ENCODE data around the gene GBF1.

GBF1 gene

GRCh38 chr10:102261842-102262241 lies 16.5 kb downstream of the GBF1 start:
- Histone ChIP-seq H3K36me3 (replicated peaks in 1 of 2; ENCODE audit: control insufficient read depth in 2 of 2, insufficient read depth in 2 of 2, low read length in 2 of 2) (peaks cover 2 to 64% of the 10 kb centered on the region in 2 donors), H3K79me1 (ENCODE audit: low read depth, low read length) (peaks cover 2% of the 10 kb centered on the region), H2BK15ac (ENCODE audit: low read length) (no peak overlapping the region), H3K14ac (ENCODE audit: low read length) (no peak overlapping the region), H3K9ac (ENCODE audit: low read depth, low read length, poor library complexity) (no peak overlapping the region), H2AFZ (ENCODE audit: low read length) (no peak overlapping the region), H3K4ac (ENCODE audit: low read length) (no peak overlapping the region), H3K18ac (ENCODE audit: low read length) (no peak overlapping the region), H2AK5ac (ENCODE audit: low read depth, low read length) (no peak overlapping the region), H2BK12ac (ENCODE audit: low read length) (no peak overlapping the region), H3K9me3 (replicated peaks in 1 of 2; ENCODE audit: control insufficient read depth in 2 of 2, insufficient read depth in 1 of 2, low read depth in 1 of 2, low read length in 2 of 2) (no peaks in the 10 kb centered on the region), H3K4me1 (ENCODE audit: control insufficient read depth in 2 of 2, insufficient read depth in 1 of 2, low read depth in 1 of 2, low read length in 2 of 2) (peaks cover 0 to 3% of the 10 kb centered on the region in 2 donors), H3K27ac (replicated peaks; ENCODE audit: low read length) (no peak overlapping the region), H4K91ac (ENCODE audit: low read depth, low read length, poor library complexity) (no peak overlapping the region), H3K4me3 (ENCODE audit: low read length in 2 of 2) (no peak overlapping the region), H4K8ac (ENCODE audit: low read depth, low read length) (no peak overlapping the region), H2BK5ac (ENCODE audit: low read length) (no peak overlapping the region), H2BK120ac (ENCODE audit: low read depth, low read length) (no peak overlapping the region), H3K27me3 (ENCODE audit: control insufficient read depth in 3 of 3, insufficient read depth in 3 of 3, low read depth in 1 of 3, low read length in 3 of 3) (no peaks in the 10 kb centered on the region), H3K4me2 (ENCODE audit: insufficient read depth, low read length, poor library complexity, severe bottlenecking) (no peak overlapping the region), H3K23ac (ENCODE audit: low read depth, low read length, poor library complexity) (no peak overlapping the region)
- no peak for DNase-seq (ENCODE audit: low spot score)
- WGBS, 2 donors (ENCODE audit: extremely low coverage in 2 of 2, insufficient read length in 2 of 2, insufficient replicate concordance in 1 of 2): no CpG with 5 or more reads among the region's 6 CpGs

GRCh38 chr10:102262744-102263370 lies 17.5 kb downstream of the GBF1 start:
- no peak for DNase-seq (ENCODE audit: low spot score)
- Histone ChIP-seq H2AFZ (ENCODE audit: low read length) (no peak overlapping the region), H3K18ac (ENCODE audit: low read length) (no peak overlapping the region), H3K14ac (ENCODE audit: low read length) (no peak overlapping the region), H3K4ac (ENCODE audit: low read length) (no peak overlapping the region), H3K4me1 (ENCODE audit: control insufficient read depth in 2 of 2, insufficient read depth in 1 of 2, low read depth in 1 of 2, low read length in 2 of 2) (peaks cover 0 to 3% of the 10 kb centered on the region in 2 donors), H3K9ac (ENCODE audit: low read depth, low read length, poor library complexity) (no peak overlapping the region), H3K36me3 (replicated peaks in 1 of 2; ENCODE audit: control insufficient read depth in 2 of 2, insufficient read depth in 2 of 2, low read length in 2 of 2) (peaks cover 2 to 65% of the 10 kb centered on the region in 2 donors), H2BK120ac (ENCODE audit: low read depth, low read length) (no peak overlapping the region), H3K4me3 (ENCODE audit: low read length in 2 of 2) (no peak overlapping the region), H3K23ac (ENCODE audit: low read depth, low read length, poor library complexity) (no peak overlapping the region), H2BK15ac (ENCODE audit: low read length) (no peak overlapping the region), H3K79me1 (ENCODE audit: low read depth, low read length) (peaks cover 2% of the 10 kb centered on the region), H4K8ac (ENCODE audit: low read depth, low read length) (no peak overlapping the region), H3K27me3 (ENCODE audit: control insufficient read depth in 3 of 3, insufficient read depth in 3 of 3, low read depth in 1 of 3, low read length in 3 of 3) (no peaks in the 10 kb centered on the region), H3K4me2 (ENCODE audit: insufficient read depth, low read length, poor library complexity, severe bottlenecking) (no peak overlapping the region), H3K9me3 (replicated peaks in 1 of 2; ENCODE audit: control insufficient read depth in 2 of 2, insufficient read depth in 1 of 2, low read depth in 1 of 2, low read length in 2 of 2) (no peaks in the 10 kb centered on the region), H3K27ac (replicated peaks; ENCODE audit: low read length) (no peak overlapping the region), H2AK5ac (ENCODE audit: low read depth, low read length) (no peak overlapping the region), H2BK5ac (ENCODE audit: low read length) (no peak overlapping the region), H4K91ac (ENCODE audit: low read depth, low read length, poor library complexity) (no peak overlapping the region), H2BK12ac (ENCODE audit: low read length) (no peak overlapping the region)
- WGBS, 2 donors (ENCODE audit: extremely low coverage in 2 of 2, insufficient read length in 2 of 2, insufficient replicate concordance in 1 of 2): no CpG with 5 or more reads among the region's 4 CpGs

GRCh38 chr10:102264371-102264770 lies 19.0 kb downstream of the GBF1 start:
- Histone ChIP-seq H3K79me1 (ENCODE audit: low read depth, low read length) (peaks cover 2% of the 10 kb centered on the region), H2BK12ac (ENCODE audit: low read length) (no peak overlapping the region), H3K23ac (ENCODE audit: low read depth, low read length, poor library complexity) (no peak overlapping the region), H3K9me3 (replicated peaks in 1 of 2; ENCODE audit: control insufficient read depth in 2 of 2, insufficient read depth in 1 of 2, low read depth in 1 of 2, low read length in 2 of 2) (no peaks in the 10 kb centered on the region), H3K36me3 (replicated peaks in 1 of 2; ENCODE audit: control insufficient read depth in 2 of 2, insufficient read depth in 2 of 2, low read length in 2 of 2) (peaks cover 2 to 61% of the 10 kb centered on the region in 2 donors), H4K8ac (ENCODE audit: low read depth, low read length) (no peak overlapping the region), H2AFZ (ENCODE audit: low read length) (no peak overlapping the region), H2BK15ac (ENCODE audit: low read length) (no peak overlapping the region), H3K14ac (ENCODE audit: low read length) (no peak overlapping the region), H3K27me3 (ENCODE audit: control insufficient read depth in 3 of 3, insufficient read depth in 3 of 3, low read depth in 1 of 3, low read length in 3 of 3) (no peaks in the 10 kb centered on the region), H2BK5ac (ENCODE audit: low read length) (no peak overlapping the region), H3K9ac (ENCODE audit: low read depth, low read length, poor library complexity) (no peak overlapping the region), H3K27ac (replicated peaks; ENCODE audit: low read length) (no peak overlapping the region), H2BK120ac (ENCODE audit: low read depth, low read length) (no peak overlapping the region), H3K4ac (ENCODE audit: low read length) (no peak overlapping the region), H3K18ac (ENCODE audit: low read length) (no peak overlapping the region), H2AK5ac (ENCODE audit: low read depth, low read length) (no peak overlapping the region), H4K91ac (ENCODE audit: low read depth, low read length, poor library complexity) (no peak overlapping the region), H3K4me3 (ENCODE audit: low read length in 2 of 2) (no peak overlapping the region), H3K4me1 (ENCODE audit: control insufficient read depth in 2 of 2, insufficient read depth in 1 of 2, low read depth in 1 of 2, low read length in 2 of 2) (peaks cover 0 to 3% of the 10 kb centered on the region in 2 donors), H3K4me2 (ENCODE audit: insufficient read depth, low read length, poor library complexity, severe bottlenecking) (no peak overlapping the region)
- WGBS, 2 donors (ENCODE audit: extremely low coverage in 2 of 2, insufficient read length in 2 of 2, insufficient replicate concordance in 1 of 2): no CpG with 5 or more reads among the region's 4 CpGs
- no peak for DNase-seq (ENCODE audit: low spot score)

DNA sequence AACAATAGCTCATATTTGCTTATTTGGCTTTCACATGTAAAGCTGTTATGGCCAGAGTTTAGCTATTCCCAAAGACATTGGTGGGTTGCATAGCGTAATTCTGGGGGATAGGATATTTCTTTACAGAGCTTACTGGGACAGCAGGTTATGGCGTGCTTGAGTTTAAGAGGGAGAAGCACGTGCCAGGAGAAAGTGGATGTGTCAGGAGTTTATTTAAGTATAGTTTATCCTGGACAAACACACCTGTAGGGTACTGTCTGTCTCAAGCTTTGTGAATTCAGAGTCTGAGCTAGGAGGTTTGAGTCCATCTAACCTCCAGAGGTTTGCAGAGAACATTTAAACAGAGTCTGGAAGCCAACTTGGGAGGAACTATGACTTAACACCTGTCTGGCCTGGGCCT lies 21.3 kb downstream of the GBF1 start:
- Histone ChIP-seq H2BK15ac (ENCODE audit: low read length) (no peak overlapping the region), H3K14ac (ENCODE audit: low read length) (no peak overlapping the region), H3K18ac (ENCODE audit: low read length) (no peak overlapping the region), H2BK120ac (ENCODE audit: low read depth, low read length) (no peak overlapping the region), H3K4me3 (ENCODE audit: low read length in 2 of 2) (no peak overlapping the region), H3K9ac (ENCODE audit: low read depth, low read length, poor library complexity) (no peak overlapping the region), H4K8ac (ENCODE audit: low read depth, low read length) (no peak overlapping the region), H3K4me2 (ENCODE audit: insufficient read depth, low read length, poor library complexity, severe bottlenecking) (no peak overlapping the region), H3K79me1 (ENCODE audit: low read depth, low read length) (peaks cover 2% of the 10 kb centered on the region), H3K9me3 (replicated peaks in 1 of 2; ENCODE audit: control insufficient read depth in 2 of 2, insufficient read depth in 1 of 2, low read depth in 1 of 2, low read length in 2 of 2) (no peaks in the 10 kb centered on the region), H3K4me1 (ENCODE audit: control insufficient read depth in 2 of 2, insufficient read depth in 1 of 2, low read depth in 1 of 2, low read length in 2 of 2) (no peaks in the 10 kb centered on the region), H3K23ac (ENCODE audit: low read depth, low read length, poor library complexity) (no peak overlapping the region), H2BK5ac (ENCODE audit: low read length) (no peak overlapping the region), H2AFZ (ENCODE audit: low read length) (no peak overlapping the region), H3K4ac (ENCODE audit: low read length) (no peak overlapping the region), H4K91ac (ENCODE audit: low read depth, low read length, poor library complexity) (no peak overlapping the region), H3K27ac (replicated peaks; ENCODE audit: low read length) (no peak overlapping the region), H3K36me3 (replicated peaks in 1 of 2; ENCODE audit: control insufficient read depth in 2 of 2, insufficient read depth in 2 of 2, low read length in 2 of 2) (peaks cover 2 to 39% of the 10 kb centered on the region in 2 donors), H2BK12ac (ENCODE audit: low read length) (no peak overlapping the region), H2AK5ac (ENCODE audit: low read depth, low read length) (no peak overlapping the region), H3K27me3 (ENCODE audit: control insufficient read depth in 3 of 3, insufficient read depth in 3 of 3, low read depth in 1 of 3, low read length in 3 of 3) (no peaks in the 10 kb centered on the region)
- DNase-seq (ENCODE audit: low spot score): no peak
- WGBS, 2 donors (ENCODE audit: extremely low coverage in 2 of 2, insufficient read length in 2 of 2, insufficient replicate concordance in 1 of 2): no CpG with 5 or more reads among the region's 3 CpGs
